Psoas muscle (tissue), 8 donors: ENCODE results near the gene LGR5. TPM values are rescaled to one million over a fixed set of nuclear protein-coding genes. Genes with fewer than 3 reads are reported as not detected.

Experiments used
- ATAC-seq, 4 donors: fragments of 200-7000 bp; cut with Tn5 transposase; one replicate each; pipeline ENCODE4 v1.9.1; 2020; ENCODE audit warnings: moderate library complexity in 3 of 4, mild to moderate bottlenecking in 2 of 4
- DNase-seq, 2 donors: peaks; one replicate each; pipeline ENCODE4 v3.0.0-alpha.2; 2020
- H3K27ac ChIP-seq: fragments of 200-600 bp; one replicate; pipeline ENCODE4 v1.8.0; 2022
- H3K27me3 ChIP-seq, 3 donors: fragments of 200-600 bp in 1 of 3; one replicate each; pipeline versions ENCODE4 v1.6.1 to v1.8.0; 2013 to 2022; ENCODE audit warnings: low read length in 2 of 3, mild to moderate bottlenecking in 2 of 3, moderate library complexity in 1 of 3; ENCODE audit not compliant: insufficient read depth in 3 of 3
- H3K36me3 ChIP-seq, 2 donors: fragments of 200-600 bp in 1 of 2; one replicate each; pipeline versions ENCODE4 v1.6.1 to v1.8.0; 2013 to 2022; ENCODE audit warnings: low read depth in 1 of 2, mild to moderate bottlenecking in 1 of 2, moderate library complexity in 1 of 2; ENCODE audit not compliant: insufficient read depth in 1 of 2
- H3K4me1 ChIP-seq: fragments of 200-600 bp; one replicate; pipeline ENCODE4 v1.8.0; 2022
- H3K4me3 ChIP-seq: fragments of 200-600 bp; one replicate; pipeline ENCODE4 v1.8.0; 2022; ENCODE audit warnings: mild to moderate bottlenecking
- H3K9me3 ChIP-seq: fragments of 200-600 bp; one replicate; pipeline ENCODE4 v1.8.0; 2022
- WGBS, 3 donors: extraction: QIAGEN DNeasy Blood & Tissue Kit; methylation state at CpG; one replicate each; pipeline versions ENCODE4 v1.1.6 to v1.1.7; 2013; 5-methylcytosine and 5-hydroxymethylcytosine counted together
- intact Hi-C, 2 donors: fragments of 100-400 bp; cut with DNase I; formaldehyde crosslinking; loops; one replicate each; pipeline versions ENCODE4 v1.11.0 to v1.14.2; 2022
- polyA plus RNA-seq, 3 donors: library from polyadenylated mRNA; stranded (reverse); fragments of 200-250 nt; gene quantifications; one replicate each; pipeline ENCODE4 v1.2.3, GENCODE V29; 2013
- total RNA-seq, 4 donors: library from RNA; stranded (reverse); fragmentation: NEBNext Ultra II Directional in 2 of 4; extraction: Animal tissue kit (Norgen Biotek cat#: 25700) in 2 of 4; gene quantifications; one replicate each; pipeline versions ENCODE4 v1.2.1 to v1.2.4, GENCODE V29; 2021 to 2023
- TF ChIP-seq, protein P1 (sequence below): fragments of 200-600 bp; IDR thresholded peaks from one replicate; pipeline ENCODE4 v1.8.0; 2022; ENCODE audit warnings: antibody characterized with exemption
- donor health status: healthy with polysubstance abuse.
- donor health status: DM: no; HTN: no; CAD: no; lungs with moderate emphysema.
- donor health status: Bipolar disorder and iron deficiency.
- donor health status: healthy.
- donor health status: DM: yes; HTN: yes; CAD: no.
- donor health status: DM: no; HTN: no; CAD: no.
- donor health status: DM: no; HTN: no; CAD: no.
- donor health status: DM: yes; HTN: yes; CAD: no.

Gene LGR5
- total and polyA plus RNA-seq, 7 donors = 0.04 to 19.5 (median 4.9) TPM

- intact Hi-C loops = loop anchor here (5.0 to 10.0 kb wide), 2 partner anchors 129 to 142 kb away; no protein-coding TSS in a partner anchor
- H3K27ac ChIP-seq = no peak overlapping the region
- H3K4me1 ChIP-seq = no peaks in the 10 kb centered on the region
- DNase-seq (no peak), ATAC-seq (no peak)
- H3K4me3 ChIP-seq = no peak overlapping the region
- H3K27me3 ChIP-seq = no peaks in the 10 kb centered on the region
- no peaks in the 10 kb centered on the region for H3K9me3 ChIP-seq
- peaks cover 0 to 16% of the 10 kb centered on the region in 2 donors for H3K36me3 ChIP-seq
- TF ChIP-seq, protein P1, sequence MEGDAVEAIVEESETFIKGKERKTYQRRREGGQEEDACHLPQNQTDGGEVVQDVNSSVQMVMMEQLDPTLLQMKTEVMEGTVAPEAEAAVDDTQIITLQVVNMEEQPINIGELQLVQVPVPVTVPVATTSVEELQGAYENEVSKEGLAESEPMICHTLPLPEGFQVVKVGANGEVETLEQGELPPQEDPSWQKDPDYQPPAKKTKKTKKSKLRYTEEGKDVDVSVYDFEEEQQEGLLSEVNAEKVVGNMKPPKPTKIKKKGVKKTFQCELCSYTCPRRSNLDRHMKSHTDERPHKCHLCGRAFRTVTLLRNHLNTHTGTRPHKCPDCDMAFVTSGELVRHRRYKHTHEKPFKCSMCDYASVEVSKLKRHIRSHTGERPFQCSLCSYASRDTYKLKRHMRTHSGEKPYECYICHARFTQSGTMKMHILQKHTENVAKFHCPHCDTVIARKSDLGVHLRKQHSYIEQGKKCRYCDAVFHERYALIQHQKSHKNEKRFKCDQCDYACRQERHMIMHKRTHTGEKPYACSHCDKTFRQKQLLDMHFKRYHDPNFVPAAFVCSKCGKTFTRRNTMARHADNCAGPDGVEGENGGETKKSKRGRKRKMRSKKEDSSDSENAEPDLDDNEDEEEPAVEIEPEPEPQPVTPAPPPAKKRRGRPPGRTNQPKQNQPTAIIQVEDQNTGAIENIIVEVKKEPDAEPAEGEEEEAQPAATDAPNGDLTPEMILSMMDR = no peak
These were observed 116.8 kb downstream of the LGR5 start for GRCh38 chr12:71556448-71556847.

GRCh38 chr12:71556875-71557274 is 117.3 kb downstream of the LGR5 start:
- H3K27me3 ChIP-seq = no peaks in the 10 kb centered on the region
- DNase-seq = no peak
- 50 to 70% (median 64%) methylated on average over 4 of the region's 4 CpGs for WGBS, 3 donors

DNA sequence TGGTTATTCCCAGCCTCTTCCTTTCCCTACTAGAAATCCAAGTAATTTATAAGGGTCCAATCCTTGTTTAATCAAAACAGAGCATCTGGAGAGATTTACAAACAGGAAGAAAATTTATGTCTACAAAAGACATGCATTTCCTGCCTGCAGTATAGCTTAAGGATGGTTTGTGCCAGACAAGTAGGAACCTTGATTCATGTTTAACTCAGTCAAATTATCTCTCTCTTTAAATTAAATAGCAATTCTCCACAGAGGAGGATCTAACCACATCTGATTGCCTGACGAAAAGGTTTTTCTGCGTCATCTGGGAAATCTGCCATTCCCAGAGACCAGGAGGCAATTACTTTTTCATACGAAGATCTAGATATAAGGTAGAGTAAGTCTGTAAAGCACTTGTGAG is 118.8 kb downstream of the LGR5 start:
- Histone ChIP-seq H3K27ac (no peak overlapping the region), H3K9me3 (no peaks in the 10 kb centered on the region), H3K36me3 (peaks cover 0 to 14% of the 10 kb centered on the region in 2 donors), H3K27me3 (no peaks in the 10 kb centered on the region), H3K4me1 (no peaks in the 10 kb centered on the region), H3K4me3 (no peak overlapping the region)
- DNase-seq = no peak
- WGBS, 3 donors = 62 to 69% (median 68%) methylated on average over 3 of the region's 3 CpGs
- no peak for ATAC-seq
- intact Hi-C loops = loop anchor here (5.0 to 10.0 kb wide), 2 partner anchors 131 to 144 kb away; no protein-coding TSS in a partner anchor
- TF ChIP-seq, protein P1 = no peak

More at GRCh38 chr12:71556875-71557274, 117.3 kb downstream of the LGR5 start:
- Histone ChIP-seq H3K4me1 (no peaks in the 10 kb centered on the region), H3K36me3 (peaks cover 0 to 16% of the 10 kb centered on the region in 2 donors), H3K9me3 (no peaks in the 10 kb centered on the region), H3K4me3 (no peak overlapping the region), H3K27ac (no peak overlapping the region)
- intact Hi-C loops = loop anchor here (5.0 to 10.0 kb wide), 2 partner anchors 130 to 142 kb away; no protein-coding TSS in a partner anchor
- peak; percentile 68 to 83 (median 78) for ATAC-seq
- TF ChIP-seq, protein P1 = no peak

- H3K9me3 ChIP-seq = no peaks in the 10 kb centered on the region
- H3K27me3 ChIP-seq = no peaks in the 10 kb centered on the region
- peaks cover 0 to 6% of the 10 kb centered on the region in 2 donors for H3K36me3 ChIP-seq
- H3K4me1 ChIP-seq = no peaks in the 10 kb centered on the region
- WGBS, 3 donors = 68 to 72% (median 71%) methylated on average over 11 of the region's 11 CpGs
- H3K4me3 ChIP-seq = no peak overlapping the region
- DNase-seq = no peak
- no peak for ATAC-seq
- no peak overlapping the region for H3K27ac ChIP-seq
- TF ChIP-seq, protein P1 = no peak
- intact Hi-C loops = no loop called here
These were observed 123.3 kb downstream of the LGR5 start for GRCh38 chr12:71562676-71563595.
